ENCODE data around the gene MED22.
"Not testable (repeated sequence)": the region's sequence is repeated elsewhere in the genome, so short reads cannot be mapped to it uniquely, and the experiment has no call there.

MED22 gene

DNA sequence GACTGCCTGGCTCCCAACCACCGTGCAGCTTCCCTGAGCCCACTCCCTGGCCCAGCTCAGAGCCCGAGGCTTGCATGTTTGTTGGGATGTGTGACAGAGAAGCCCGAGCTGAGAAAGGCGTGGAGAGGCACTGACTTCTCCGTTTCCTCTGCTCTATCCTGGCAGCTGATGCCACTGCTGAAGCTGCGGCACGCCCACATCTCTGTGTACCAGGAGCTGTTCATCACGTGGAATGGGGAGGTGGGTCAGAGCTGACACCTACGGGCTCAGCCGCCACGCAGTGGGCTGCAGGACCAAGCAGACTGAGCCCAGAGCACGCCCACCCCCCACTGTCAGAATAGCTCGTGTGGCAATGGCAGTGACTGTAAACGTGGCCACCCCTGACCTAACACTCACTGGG is 37.5 kb upstream of the MED22 start:
- Histone ChIP-seq H3K27ac (ENCODE audit: low read length) (no peak overlapping the region), H3K36me3 (ENCODE audit: insufficient read depth, low read depth, low read length) (no peaks in the 10 kb centered on the region), H3K4me1 (ENCODE audit: insufficient read depth, low read length) (no peaks in the 10 kb centered on the region)

GRCh38 chr9:133384736-133385321 is 36.9 kb upstream of the MED22 start:
- Histone ChIP-seq H3K36me3 (ENCODE audit: insufficient read depth, low read depth, low read length) (no peaks in the 10 kb centered on the region), H3K4me3 (ENCODE audit: low read length) (no peak overlapping the region), H3K9me3 (ENCODE audit: insufficient read depth, low read depth, low read length) (no peaks in the 10 kb centered on the region), H3K27me3 (ENCODE audit: insufficient read depth, low read length) (no peaks in the 10 kb centered on the region), H3K4me1 (ENCODE audit: insufficient read depth, low read length) (no peaks in the 10 kb centered on the region), H3K27ac (ENCODE audit: low read length) (no peak overlapping the region), H3K9ac (ENCODE audit: low read depth, low read length) (no peak overlapping the region)

More for the DNA sequence above, 37.5 kb upstream of the MED22 start:
- Histone ChIP-seq H3K4me3 (ENCODE audit: low read length) (no peak overlapping the region), H3K27me3 (ENCODE audit: insufficient read depth, low read length) (no peaks in the 10 kb centered on the region), H3K9me3 (ENCODE audit: insufficient read depth, low read depth, low read length) (no peaks in the 10 kb centered on the region), H3K9ac (ENCODE audit: low read depth, low read length) (no peak overlapping the region)

DNA sequence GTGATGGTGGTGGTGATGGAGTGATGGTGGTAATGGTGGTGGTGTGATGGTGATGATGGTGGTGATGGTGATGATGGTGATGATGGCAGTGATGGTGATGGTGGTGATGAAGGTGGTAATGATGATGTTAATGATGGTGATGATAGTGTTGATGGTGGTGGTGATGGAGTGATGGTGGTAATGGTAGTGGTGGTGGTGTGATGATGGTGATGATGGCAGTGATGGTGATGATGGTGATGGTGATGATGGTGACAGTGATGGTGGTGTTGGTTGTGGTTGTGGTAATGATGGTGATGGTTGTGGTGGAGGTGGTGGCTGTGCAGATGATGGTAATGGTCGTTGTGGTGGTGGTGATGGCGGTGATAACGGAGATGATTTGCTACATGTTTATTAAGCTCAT is 35.5 kb upstream of the MED22 start:
- Histone ChIP-seq H3K27ac (ENCODE audit: low read length) (no peak overlapping the region), H3K4me3 (ENCODE audit: low read length) (no peak overlapping the region), H3K27me3 (ENCODE audit: insufficient read depth, low read length) (no peaks in the 10 kb centered on the region), H3K36me3 (ENCODE audit: insufficient read depth, low read depth, low read length) (no peaks in the 10 kb centered on the region), H3K9ac (ENCODE audit: low read depth, low read length) (no peak overlapping the region), H3K9me3 (ENCODE audit: insufficient read depth, low read depth, low read length) (no peaks in the 10 kb centered on the region), H3K4me1 (ENCODE audit: insufficient read depth, low read length) (no peaks in the 10 kb centered on the region)

DNA sequence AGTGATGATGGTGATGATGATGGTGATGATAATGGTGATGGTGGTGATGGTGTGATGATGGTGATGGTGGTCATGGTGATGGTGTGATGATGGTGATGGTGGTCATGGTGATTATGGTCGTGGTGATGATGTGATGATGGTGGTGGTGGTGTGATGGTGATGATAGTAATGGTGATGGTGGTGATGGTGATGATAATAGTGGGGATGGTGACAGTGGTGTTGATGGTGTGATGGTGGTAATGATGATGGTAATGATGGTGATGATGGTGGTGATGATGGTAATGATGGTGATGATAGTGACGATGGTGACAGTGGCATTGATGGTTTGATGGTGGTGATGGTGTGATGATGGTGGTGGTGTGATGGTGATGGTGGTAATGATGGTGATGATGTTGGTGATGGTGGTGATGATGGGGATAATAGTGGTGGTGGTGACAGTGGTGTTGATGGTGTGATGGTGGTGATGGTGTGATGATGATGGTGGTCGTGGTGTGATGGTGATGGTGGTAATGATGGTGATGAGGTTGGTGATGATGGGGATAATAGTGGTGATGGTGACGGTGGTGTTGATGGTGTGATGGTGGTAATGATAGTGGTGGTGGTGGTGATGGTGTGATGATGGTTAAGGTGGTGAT is 34.7 kb upstream of the MED22 start:
- Histone ChIP-seq H3K4me1 (ENCODE audit: insufficient read depth, low read length) (no peaks in the 10 kb centered on the region), H3K27ac (ENCODE audit: low read length) (no peak overlapping the region), H3K4me3 (ENCODE audit: low read length) (no peak overlapping the region), H3K9me3 (ENCODE audit: insufficient read depth, low read depth, low read length) (no peaks in the 10 kb centered on the region), H3K36me3 (ENCODE audit: insufficient read depth, low read depth, low read length) (no peaks in the 10 kb centered on the region), H3K9ac (ENCODE audit: low read depth, low read length) (no peak overlapping the region), H3K27me3 (ENCODE audit: insufficient read depth, low read length) (no peaks in the 10 kb centered on the region; the same call in 1 of the 2 replicates)

DNA sequence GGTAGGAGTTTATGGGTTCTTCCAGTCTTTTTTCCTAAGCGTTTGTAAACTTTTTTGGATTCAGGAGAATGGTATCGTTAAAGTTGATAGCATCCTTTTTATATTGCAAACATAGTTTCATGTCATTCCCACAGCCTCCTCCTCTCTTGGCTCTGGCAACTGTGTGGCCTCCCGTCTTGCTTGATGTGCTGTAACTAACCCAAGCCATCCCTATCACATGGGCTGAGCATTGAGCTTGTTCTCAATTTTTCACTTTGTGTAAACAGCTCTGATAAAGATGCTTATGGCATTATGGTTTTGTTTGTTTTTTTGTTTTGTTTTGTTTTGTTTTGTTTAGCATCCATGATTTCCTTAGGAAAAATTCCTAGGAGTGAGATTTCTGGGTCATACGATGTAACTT is 32.8 kb upstream of the MED22 start:
- peaks cover 11% of the 10 kb centered on the region for H3K27me3 ChIP-seq (ENCODE audit: insufficient read depth, low read length)
- H3K9me3 ChIP-seq (ENCODE audit: insufficient read depth, low read depth, low read length) = no peaks in the 10 kb centered on the region
- H3K4me3 ChIP-seq (ENCODE audit: low read length) = no peak overlapping the region
- no peaks in the 10 kb centered on the region for H3K4me1 ChIP-seq (ENCODE audit: insufficient read depth, low read length)
- no peaks in the 10 kb centered on the region for H3K36me3 ChIP-seq (ENCODE audit: insufficient read depth, low read depth, low read length)
- H3K27ac ChIP-seq (ENCODE audit: low read length) = no peak overlapping the region
- no peak overlapping the region for H3K9ac ChIP-seq (ENCODE audit: low read depth, low read length)

DNA sequence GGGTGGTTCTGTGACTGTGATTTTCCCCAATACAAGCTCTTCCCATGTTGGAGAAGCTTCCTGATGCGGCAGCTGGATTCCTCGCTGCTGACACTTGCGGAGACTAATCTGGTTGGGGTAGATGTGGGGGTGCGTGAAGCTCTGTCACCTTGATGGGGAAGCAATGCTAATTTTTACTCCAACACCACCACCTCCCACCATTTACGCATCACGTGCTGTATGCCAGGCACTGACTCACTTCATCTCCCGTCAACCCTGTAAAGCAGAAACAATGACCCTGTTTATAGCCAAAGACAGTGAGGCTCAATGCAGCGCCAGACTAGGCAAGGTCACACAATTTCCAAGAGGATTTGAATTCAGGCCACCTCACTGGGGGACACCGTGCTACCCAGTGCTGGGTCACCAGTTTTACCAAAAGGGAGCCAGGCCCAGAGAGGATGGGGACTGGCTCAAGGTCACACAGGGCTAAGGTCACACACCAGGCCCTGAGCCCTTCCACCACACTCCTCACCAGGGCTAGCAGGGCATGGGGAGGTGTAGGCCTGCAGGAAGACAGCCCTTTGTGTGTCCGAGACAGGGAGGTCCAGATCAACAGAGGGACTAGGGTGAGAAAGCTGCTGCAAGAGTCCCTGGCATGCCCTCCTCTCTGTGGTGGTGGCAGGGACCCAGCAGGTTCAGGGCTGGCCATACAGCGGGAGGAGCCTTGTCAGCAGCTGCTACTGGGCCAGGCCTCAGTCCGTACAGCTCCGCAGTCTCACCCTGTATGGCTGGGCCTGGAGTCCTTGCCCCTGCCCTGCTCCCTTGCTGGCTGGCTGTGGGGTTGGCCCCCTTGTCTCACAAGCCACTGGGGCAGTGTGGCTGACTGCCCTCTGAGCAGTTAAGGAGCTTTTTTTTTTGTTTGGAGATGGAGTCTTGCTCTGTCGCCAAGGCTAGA is 31.5 kb upstream of the MED22 start:
- H3K9me3 ChIP-seq (ENCODE audit: insufficient read depth, low read depth, low read length) = no peaks in the 10 kb centered on the region
- H3K9ac ChIP-seq (ENCODE audit: low read depth, low read length) = no peak overlapping the region
- no peak overlapping the region for H3K4me3 ChIP-seq (ENCODE audit: low read length)
- no peaks in the 10 kb centered on the region for H3K36me3 ChIP-seq (ENCODE audit: insufficient read depth, low read depth, low read length)
- no peak overlapping the region for H3K27ac ChIP-seq (ENCODE audit: low read length)
- H3K27me3 ChIP-seq (ENCODE audit: insufficient read depth, low read length) = peaks cover 11% of the 10 kb centered on the region
- peaks cover 4% of the 10 kb centered on the region; the same call in 1 of the 2 replicates for H3K4me1 ChIP-seq (ENCODE audit: insufficient read depth, low read length)

GRCh38 chr9:133378408-133378962 is 30.6 kb upstream of the MED22 start:
- H3K27ac ChIP-seq (ENCODE audit: low read length) = no peak overlapping the region
- no peaks in the 10 kb centered on the region for H3K9me3 ChIP-seq (ENCODE audit: insufficient read depth, low read depth, low read length)
- H3K9ac ChIP-seq (ENCODE audit: low read depth, low read length) = no peak overlapping the region
- no peaks in the 10 kb centered on the region; the same call in 1 of the 2 replicates for H3K36me3 ChIP-seq (ENCODE audit: insufficient read depth, low read depth, low read length)
- peaks cover 4% of the 10 kb centered on the region; the same call in 1 of the 2 replicates for H3K4me1 ChIP-seq (ENCODE audit: insufficient read depth, low read length)
- H3K27me3 ChIP-seq (ENCODE audit: insufficient read depth, low read length) = peaks cover 11% of the 10 kb centered on the region
- no peak overlapping the region for H3K4me3 ChIP-seq (ENCODE audit: low read length)

DNA sequence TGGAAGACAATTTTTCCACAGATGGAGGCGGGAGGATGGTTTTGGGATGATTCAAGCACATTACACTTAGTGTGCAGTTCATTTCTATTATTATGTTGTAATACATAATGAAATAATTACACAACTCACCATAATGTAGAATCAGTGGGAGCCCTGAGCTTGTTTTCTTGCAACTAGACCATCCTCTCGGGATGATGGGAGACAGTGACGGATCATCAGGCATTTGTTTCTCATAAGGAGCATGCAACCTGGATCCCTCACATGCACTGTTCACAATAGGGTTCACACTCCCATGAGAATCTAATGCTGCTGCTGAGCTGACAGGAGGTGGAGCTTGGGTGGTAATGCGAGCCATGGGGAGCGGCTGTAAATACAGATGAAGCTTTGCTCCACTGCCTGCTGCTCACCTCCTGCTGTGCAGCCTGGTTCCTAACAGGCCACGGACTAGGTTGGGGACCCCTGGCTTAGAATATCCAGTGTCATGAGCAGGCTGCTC is 29.8 kb upstream of the MED22 start:
- Histone ChIP-seq H3K36me3 (ENCODE audit: insufficient read depth, low read depth, low read length) (peaks cover 7% of the 10 kb centered on the region), H3K4me3 (ENCODE audit: low read length) (no peak overlapping the region), H3K27me3 (ENCODE audit: insufficient read depth, low read length) (peaks cover 11% of the 10 kb centered on the region), H3K27ac (ENCODE audit: low read length) (no peak overlapping the region), H3K9ac (ENCODE audit: low read depth, low read length) (no peak overlapping the region), H3K4me1 (ENCODE audit: insufficient read depth, low read length) (peaks cover 4% of the 10 kb centered on the region), H3K9me3 (ENCODE audit: insufficient read depth, low read depth, low read length) (no peaks in the 10 kb centered on the region)

- H3K9ac ChIP-seq (ENCODE audit: low read depth, low read length); H3K4me3 ChIP-seq (ENCODE audit: low read length); H3K4me1 ChIP-seq (ENCODE audit: insufficient read depth, low read length); H3K9me3 ChIP-seq (ENCODE audit: insufficient read depth, low read depth, low read length); H3K27ac ChIP-seq (ENCODE audit: low read length): not testable (repeated sequence)
- H3K27me3 ChIP-seq (ENCODE audit: insufficient read depth, low read length) = peaks cover 11% of the 10 kb centered on the region
- H3K36me3 ChIP-seq (ENCODE audit: insufficient read depth, low read depth, low read length) = peaks cover 12% of the 10 kb centered on the region
These were observed 29.3 kb upstream of the MED22 start for GRCh38 chr9:133377280-133377679.

GRCh38 chr9:133375724-133376654 is 28.1 kb upstream of the MED22 start, which contains the start of the genes STKLD1 and SURF4:
TSS of gene STKLD1 (plus strand) at chr9:133376366. CDS start at chr9:133376474, 108 bp downstream.
TSS of gene SURF4 (minus strand) at chr9:133376060. CDS start at chr9:133375969, 91 bp downstream.
- Histone ChIP-seq H3K4me1 (ENCODE audit: insufficient read depth, low read length) (peaks cover 4% of the 10 kb centered on the region), H3K9me3 (ENCODE audit: insufficient read depth, low read depth, low read length) (no peaks in the 10 kb centered on the region), H3K9ac (ENCODE audit: low read depth, low read length) (peak within 1 kb of the TSS; percentile 77), H3K27me3 (ENCODE audit: insufficient read depth, low read length) (peaks cover 11% of the 10 kb centered on the region), H3K4me3 (ENCODE audit: low read length) (peak within 1 kb of the TSS; percentile 90), H3K36me3 (ENCODE audit: insufficient read depth, low read depth, low read length) (peaks cover 22% of the 10 kb centered on the region), H3K27ac (ENCODE audit: low read length) (no peak within 1 kb of the TSS)
